ENCODE data around the gene SLC9A3.

DNA sequence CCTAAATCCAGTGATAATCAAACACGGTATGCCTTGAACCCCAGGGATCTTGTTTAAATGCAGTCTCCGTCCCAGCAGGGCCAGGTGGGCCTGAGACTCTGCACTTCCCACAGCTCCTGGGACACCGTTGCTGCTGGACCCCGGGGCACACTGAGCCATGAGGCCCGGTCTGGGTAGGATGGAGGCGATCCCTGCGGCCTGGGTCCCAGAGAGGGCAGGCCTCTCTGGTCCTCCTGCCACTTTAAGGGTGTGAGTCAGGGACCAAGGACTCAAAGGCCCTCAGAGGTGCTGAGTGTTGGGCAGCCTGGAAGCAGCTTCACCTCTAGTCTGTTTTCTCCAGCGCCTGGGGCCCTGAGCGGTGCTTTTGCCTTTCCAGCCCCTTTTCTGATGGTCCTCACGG is 34.1 kb upstream of the SLC9A3 start:
- TF ChIP-seq FOXM1 (IDR thresholded peaks at IDR 0.05; ENCODE audit: borderline replicate concordance, low read depth) (no peak), EP300 (IDR thresholded peaks at IDR 0.05; ENCODE audit: borderline replicate concordance) (no peak), TCF12 (IDR thresholded peaks at IDR 0.05; ENCODE audit: low read depth) (no peak), CEBPB (IDR thresholded peaks at IDR 0.05) (no peak), TAF1 (IDR thresholded peaks at IDR 0.05; ENCODE audit: low read depth) (no peak), RAD21 (IDR thresholded peaks at IDR 0.05; ENCODE audit: low read depth) (no peak), YY1 (IDR thresholded peaks at IDR 0.05; ENCODE audit: low read depth) (no peak), EGR1 (IDR thresholded peaks at IDR 0.05) (no peak), NFIC (IDR thresholded peaks at IDR 0.05) (no peak)
- TF ChIP-seq, protein P1, sequence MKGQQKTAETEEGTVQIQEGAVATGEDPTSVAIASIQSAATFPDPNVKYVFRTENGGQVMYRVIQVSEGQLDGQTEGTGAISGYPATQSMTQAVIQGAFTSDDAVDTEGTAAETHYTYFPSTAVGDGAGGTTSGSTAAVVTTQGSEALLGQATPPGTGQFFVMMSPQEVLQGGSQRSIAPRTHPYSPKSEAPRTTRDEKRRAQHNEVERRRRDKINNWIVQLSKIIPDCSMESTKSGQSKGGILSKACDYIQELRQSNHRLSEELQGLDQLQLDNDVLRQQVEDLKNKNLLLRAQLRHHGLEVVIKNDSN (IDR thresholded peaks at IDR 0.05) = no peak
- TF ChIP-seq, protein P2, sequence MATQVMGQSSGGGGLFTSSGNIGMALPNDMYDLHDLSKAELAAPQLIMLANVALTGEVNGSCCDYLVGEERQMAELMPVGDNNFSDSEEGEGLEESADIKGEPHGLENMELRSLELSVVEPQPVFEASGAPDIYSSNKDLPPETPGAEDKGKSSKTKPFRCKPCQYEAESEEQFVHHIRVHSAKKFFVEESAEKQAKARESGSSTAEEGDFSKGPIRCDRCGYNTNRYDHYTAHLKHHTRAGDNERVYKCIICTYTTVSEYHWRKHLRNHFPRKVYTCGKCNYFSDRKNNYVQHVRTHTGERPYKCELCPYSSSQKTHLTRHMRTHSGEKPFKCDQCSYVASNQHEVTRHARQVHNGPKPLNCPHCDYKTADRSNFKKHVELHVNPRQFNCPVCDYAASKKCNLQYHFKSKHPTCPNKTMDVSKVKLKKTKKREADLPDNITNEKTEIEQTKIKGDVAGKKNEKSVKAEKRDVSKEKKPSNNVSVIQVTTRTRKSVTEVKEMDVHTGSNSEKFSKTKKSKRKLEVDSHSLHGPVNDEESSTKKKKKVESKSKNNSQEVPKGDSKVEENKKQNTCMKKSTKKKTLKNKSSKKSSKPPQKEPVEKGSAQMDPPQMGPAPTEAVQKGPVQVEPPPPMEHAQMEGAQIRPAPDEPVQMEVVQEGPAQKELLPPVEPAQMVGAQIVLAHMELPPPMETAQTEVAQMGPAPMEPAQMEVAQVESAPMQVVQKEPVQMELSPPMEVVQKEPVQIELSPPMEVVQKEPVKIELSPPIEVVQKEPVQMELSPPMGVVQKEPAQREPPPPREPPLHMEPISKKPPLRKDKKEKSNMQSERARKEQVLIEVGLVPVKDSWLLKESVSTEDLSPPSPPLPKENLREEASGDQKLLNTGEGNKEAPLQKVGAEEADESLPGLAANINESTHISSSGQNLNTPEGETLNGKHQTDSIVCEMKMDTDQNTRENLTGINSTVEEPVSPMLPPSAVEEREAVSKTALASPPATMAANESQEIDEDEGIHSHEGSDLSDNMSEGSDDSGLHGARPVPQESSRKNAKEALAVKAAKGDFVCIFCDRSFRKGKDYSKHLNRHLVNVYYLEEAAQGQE (IDR thresholded peaks at IDR 0.05; ENCODE audit: low read depth) = no peak

Measured in Ishikawa (cell line).